Sigmoid colon (tissue), 4 donors: ENCODE data around the gene PDE4D.

Experiments
- CTCF ChIP-seq, 4 experiments: fragments of 450-650 bp in 3 of 4; fragments of 200-600 bp in 1 of 4; IDR thresholded peaks; one replicate each; pipeline ENCODE4 v1.5.1; 2016 to 2019; ENCODE audit warnings: antibody characterized with exemption in 4 of 4, mild to moderate bottlenecking in 3 of 4, moderate library complexity in 2 of 4
- POLR2A ChIP-seq, 2 donors: fragments of 450-650 bp; IDR thresholded peaks; one replicate each; pipeline ENCODE4 v1.6.1; 2016; ENCODE audit warnings: antibody characterized with exemption in 2 of 2, mild to moderate bottlenecking in 2 of 2, moderate library complexity in 2 of 2
- POLR2AphosphoS5 ChIP-seq, 4 donors: sonication (generic); formaldehyde crosslinking; IDR thresholded peaks; one replicate each; pipeline ENCODE4 v1.6.1; 2017; ENCODE audit warnings: antibody characterized with exemption in 4 of 4

- TF ChIP-seq CTCF (IDR thresholded peaks at IDR 0.05) (no peak), POLR2A (IDR thresholded peaks at IDR 0.05) (no peak), POLR2AphosphoS5 (IDR thresholded peaks at IDR 0.05) (no peak)
These were observed 713.8 kb downstream of the PDE4D start for GRCh38 chr5:59179704-59180103.
